Measurements from ENCODE around the gene PRKCQ. TPM values are rescaled to one million over a fixed set of nuclear protein-coding genes. Genes with fewer than 3 reads are reported as not detected.

The PRKCQ gene
- total RNA-seq, 1 experiment from 2014 or later: 0.73 TPM

GRCh38 chr10:6410830-6411229, 169.2 kb downstream of the PRKCQ start:
- Mint-ChIP-seq H3K4me3 (ENCODE audit: low read depth, unreplicated experiment) (no peak overlapping the region), H3K27ac (ENCODE audit: unreplicated experiment) (no peak overlapping the region), H3K27me3 (ENCODE audit: unreplicated experiment) (peaks cover 14% of the 10 kb centered on the region), H3K36me3 (ENCODE audit: insufficient read depth, unreplicated experiment) (no peaks in the 10 kb centered on the region), H3K4me1 (ENCODE audit: low read depth, unreplicated experiment) (peaks cover 8% of the 10 kb centered on the region), H3K9me3 (ENCODE audit: low read depth, unreplicated experiment) (no peaks in the 10 kb centered on the region)
- CTCF ChIA-PET: interaction anchor here (0.7 kb wide), 1 partner anchor 1875 kb away, joined by 3 read pairs; no protein-coding TSS in a partner anchor
- DNase-seq: no peak
- BruUV-seq (replicated peaks): no TSS peak
- intact Hi-C loops (cut with micrococcal nuclease; ENCODE audit: unreplicated experiment): loop anchor here (10.0 kb wide), 2 partner anchors 174 to 324 kb away; partner anchors contain the start of gene PRKCQ
- no peak for TF ChIP-seq CTCF (IDR thresholded peaks at IDR 0.05; ENCODE audit: unreplicated experiment)

GRCh38 chr10:6409971-6410643, 170.0 kb downstream of the PRKCQ start:
- CTCF ChIA-PET: no interaction called here
- no peak overlapping the region for H3K4me3 Mint-ChIP-seq (ENCODE audit: low read depth, unreplicated experiment)

GRCh38 chr10:6408799-6409198, 171.3 kb downstream of the PRKCQ start:
- H3K27ac Mint-ChIP-seq (ENCODE audit: unreplicated experiment): no peak overlapping the region
- intact Hi-C loops (cut with micrococcal nuclease; ENCODE audit: unreplicated experiment): loop anchor here (10.0 kb wide), 3 partner anchors 174 to 434 kb away; partner anchors contain the start of gene IL15RA

More at GRCh38 chr10:6409971-6410643, 170.0 kb downstream of the PRKCQ start:
- no peak for TF ChIP-seq CTCF (IDR thresholded peaks at IDR 0.05; ENCODE audit: unreplicated experiment)
- DNase-seq: no peak
- Mint-ChIP-seq H3K27ac (ENCODE audit: unreplicated experiment) (no peak overlapping the region), H3K27me3 (ENCODE audit: unreplicated experiment) (peaks cover 14% of the 10 kb centered on the region), H3K36me3 (ENCODE audit: insufficient read depth, unreplicated experiment) (no peaks in the 10 kb centered on the region), H3K9me3 (ENCODE audit: low read depth, unreplicated experiment) (no peaks in the 10 kb centered on the region), H3K4me1 (ENCODE audit: low read depth, unreplicated experiment) (peaks cover 14% of the 10 kb centered on the region)
- no TSS peak for BruUV-seq (replicated peaks)
- intact Hi-C loops (cut with micrococcal nuclease; ENCODE audit: unreplicated experiment): loop anchor here (10.0 kb wide), 5 partner anchors 175 to 435 kb away; partner anchors contain the start of genes IL15RA and PRKCQ

More at GRCh38 chr10:6408799-6409198, 171.3 kb downstream of the PRKCQ start:
- no peak for TF ChIP-seq CTCF (IDR thresholded peaks at IDR 0.05; ENCODE audit: unreplicated experiment)
- Mint-ChIP-seq H3K36me3 (ENCODE audit: insufficient read depth, unreplicated experiment) (no peaks in the 10 kb centered on the region), H3K27me3 (ENCODE audit: unreplicated experiment) (peaks cover 6% of the 10 kb centered on the region), H3K9me3 (ENCODE audit: low read depth, unreplicated experiment) (no peaks in the 10 kb centered on the region), H3K4me3 (ENCODE audit: low read depth, unreplicated experiment) (no peak overlapping the region), H3K4me1 (ENCODE audit: low read depth, unreplicated experiment) (peaks cover 27% of the 10 kb centered on the region)
- no peak for DNase-seq
- CTCF ChIA-PET: no interaction called here
- BruUV-seq (replicated peaks): no TSS peak

Data from Calu3 (cell line).